H1 (cell line): ENCODE data around the gene DLEC1. TPM values are rescaled to one million over a fixed set of nuclear protein-coding genes. Genes with fewer than 3 reads are reported as not detected.

Experiments
- CTCF ChIA-PET: fragments of 300-600 bp; sonication (Branson Sonifier 250); formaldehyde crosslinking; loops from one replicate; lab custom pipeline; 2021; ENCODE audit not compliant: partially characterized antibody; lab: Charles Lee
- POLR2A ChIA-PET: fragments of 300-600 bp; sonication (Branson Sonifier 250); formaldehyde crosslinking; loops from one replicate; lab custom pipeline; 2021; ENCODE audit warnings: inconsistent platforms; ENCODE audit not compliant: partially characterized antibody; lab: Charles Lee
- DNase-seq, 2 experiments: peaks; one replicate each; pipeline versions ENCODE4 v3.0.0 to v3.0.0-alpha.2; 2010 to 2022; ENCODE audit warnings: low spot score in 2 of 2, low read depth in 1 of 2, mixed read lengths in 1 of 2
- FAIRE-seq: peaks from 2 replicates; lab custom pipeline; 2011; peaks lifted over from hg19 to GRCh38; lab: Jason Lieb, UNC
- H2AFZ ChIP-seq: 2 replicates; pipeline ENCODE4 v1.8.1; 2012; ENCODE audit warnings: low read length, inconsistent platforms
- H2AK5ac ChIP-seq: 2 replicates; pipeline ENCODE4 v1.6.1; 2013; ENCODE audit warnings: low read depth, low read length
- H2BK120ac ChIP-seq: replicated peaks from 2 replicates; pipeline ENCODE3; 2013; ENCODE audit warnings: low read depth, low read length, inconsistent platforms
- H2BK12ac ChIP-seq: 2 replicates; pipeline ENCODE4 v1.6.1; 2013; ENCODE audit warnings: low read depth, low read length
- H2BK15ac ChIP-seq: 2 replicates; pipeline ENCODE4 v1.6.1; 2013; ENCODE audit warnings: low read length
- H2BK20ac ChIP-seq: 2 replicates; pipeline ENCODE4 v1.6.1; 2013; ENCODE audit warnings: low read length
- H2BK5ac ChIP-seq: 2 replicates; pipeline ENCODE4 v1.6.1; 2013; ENCODE audit warnings: low read depth, low read length
- H3K14ac ChIP-seq: 2 replicates; pipeline ENCODE4 v1.6.1; 2013; ENCODE audit warnings: inconsistent platforms; ENCODE audit not compliant: insufficient read length
- H3K18ac ChIP-seq: 2 replicates; pipeline ENCODE4 v1.6.1; 2013; ENCODE audit warnings: low read length; ENCODE audit errors: extremely low read depth
- H3K23ac ChIP-seq: 2 replicates; pipeline ENCODE4 v1.6.1; 2013; ENCODE audit warnings: inconsistent platforms; ENCODE audit not compliant: insufficient read length
- H3K23me2 ChIP-seq: 2 replicates; pipeline ENCODE4 v1.6.1; 2013; ENCODE audit warnings: low read depth, low read length
- H3K27ac ChIP-seq: 2 replicates; pipeline ENCODE4 v1.6.1; 2011; ENCODE audit warnings: low read depth, low read length, inconsistent platforms
- H3K27me3 ChIP-seq, 4 experiments: replicated peaks in 1 of 4; 1 replicate in 1 of 4; 2 replicates in 3 of 4; pipeline versions ENCODE4 v1.6.1 to v1.8.1; 2011 to 2013; ENCODE audit warnings: low read length in 3 of 4, mild to moderate bottlenecking in 3 of 4, inconsistent platforms in 2 of 4, mixed read lengths in 2 of 4, moderate library complexity in 1 of 4; ENCODE audit not compliant: control insufficient read depth in 3 of 4, insufficient read depth in 3 of 4; ENCODE audit errors: extremely low read depth in 1 of 4
- H3K36me3 ChIP-seq, 4 experiments: 2 replicates each; pipeline versions ENCODE4 v1.6.1 to v1.8.1; 2011 to 2013; ENCODE audit warnings: mild to moderate bottlenecking in 4 of 4, low read length in 3 of 4, moderate library complexity in 2 of 4, control low read depth in 1 of 4, inconsistent platforms in 1 of 4; ENCODE audit not compliant: insufficient read depth in 4 of 4, control insufficient read depth in 2 of 4
- H3K4ac ChIP-seq: replicated peaks from 2 replicates; pipeline ENCODE3; 2013; ENCODE audit warnings: low read length, low read depth, mixed read lengths, inconsistent platforms; ENCODE audit not compliant: insufficient read length
- H3K4me1 ChIP-seq, 4 experiments: replicated peaks in 1 of 4; 1 replicate in 1 of 4; 2 replicates in 3 of 4; pipeline versions ENCODE4 v1.6.1 to v1.8.1; 2011 to 2013; ENCODE audit warnings: low read length in 3 of 4, inconsistent platforms in 2 of 4, mixed read lengths in 1 of 4; ENCODE audit not compliant: insufficient read depth in 4 of 4, control insufficient read depth in 3 of 4
- H3K4me2 ChIP-seq, 2 experiments: 2 replicates each; pipeline versions ENCODE4 v1.6.1 to v1.8.1; 2011 to 2013; ENCODE audit warnings: low read depth in 2 of 2, low read length in 2 of 2, control low read depth in 1 of 2, inconsistent platforms in 1 of 2, mild to moderate bottlenecking in 1 of 2; ENCODE audit not compliant: insufficient read depth in 1 of 2
- H3K4me3 ChIP-seq, 4 experiments: fragments of 200-600, 300-600 bp in 1 of 4; sonication (generic), shearing (Covaris generic), sonication (Bioruptor Twin) in 1 of 4; 2 replicates each; pipeline versions ENCODE4 v1.5.1 to v1.8.1; 2011 to 2016; ENCODE audit warnings: low read length in 4 of 4, low read depth in 3 of 4, control low read depth in 2 of 4, inconsistent platforms in 2 of 4, mild to moderate bottlenecking in 2 of 4, mixed read lengths in 1 of 4, moderate library complexity in 1 of 4; ENCODE audit not compliant: insufficient read depth in 2 of 4; ENCODE audit errors: extremely low read depth in 1 of 4
- H3K56ac ChIP-seq: replicated peaks from 2 replicates; pipeline ENCODE3; 2013; ENCODE audit warnings: low read depth, mild to moderate bottlenecking, mixed read lengths, low read length, inconsistent platforms; ENCODE audit not compliant: insufficient read length
- H3K79me1 ChIP-seq: 2 replicates; pipeline ENCODE4 v1.6.1; 2013; ENCODE audit warnings: low read depth, low read length, control low read depth
- H3K79me2 ChIP-seq, 2 experiments: 2 replicates each; pipeline versions ENCODE4 v1.6.1 to v1.8.1; 2012 to 2013; ENCODE audit warnings: low read length in 2 of 2, mild to moderate bottlenecking in 2 of 2, inconsistent platforms in 1 of 2; ENCODE audit not compliant: insufficient read depth in 2 of 2, control insufficient read depth in 1 of 2
- H3K9ac ChIP-seq, 4 experiments: replicated peaks in 1 of 4; 1 replicate in 1 of 4; 2 replicates in 3 of 4; pipeline versions ENCODE4 v1.6.1 to v1.8.1; 2011 to 2013; ENCODE audit warnings: low read depth in 3 of 4, low read length in 3 of 4, control low read depth in 2 of 4, mild to moderate bottlenecking in 2 of 4, moderate library complexity in 2 of 4, inconsistent platforms in 1 of 4; ENCODE audit errors: extremely low read depth in 1 of 4
- H3K9me3 ChIP-seq, 2 experiments: 2 replicates each; pipeline versions ENCODE4 v1.6.1 to v1.8.1; 2012 to 2013; ENCODE audit warnings: mild to moderate bottlenecking in 2 of 2, moderate library complexity in 2 of 2, control low read depth in 1 of 2, inconsistent platforms in 1 of 2, low read depth in 1 of 2, low read length in 1 of 2, mixed read lengths in 1 of 2; ENCODE audit not compliant: insufficient read depth in 2 of 2
- H4K20me1 ChIP-seq, 2 experiments: replicated peaks in 1 of 2; 2 replicates each; pipeline versions ENCODE3 to v1.8.1; 2011 to 2013; ENCODE audit warnings: inconsistent platforms in 2 of 2, low read length in 2 of 2, mild to moderate bottlenecking in 1 of 2; ENCODE audit not compliant: insufficient read depth in 2 of 2, control insufficient read depth in 1 of 2
- H4K5ac ChIP-seq: 2 replicates; pipeline ENCODE4 v1.6.1; 2013; ENCODE audit warnings: low read length, low read depth, mixed read lengths, inconsistent platforms; ENCODE audit not compliant: insufficient read length
- H4K8ac ChIP-seq: 2 replicates; pipeline ENCODE4 v1.8.0; 2013; ENCODE audit warnings: mild to moderate bottlenecking, moderate library complexity, low read length, inconsistent platforms; ENCODE audit not compliant: insufficient read depth; ENCODE audit errors: extremely low read depth
- H4K91ac ChIP-seq: replicated peaks from 2 replicates; pipeline ENCODE3; 2013; ENCODE audit warnings: low read length, mixed read lengths, inconsistent platforms; ENCODE audit not compliant: insufficient read length
- BACH1 ChIP-seq: IDR thresholded peaks from 2 replicates; pipeline ENCODE4 v1.6.1; 2012; ENCODE audit warnings: low read length, improper control_type of control experiment
- BCL11A ChIP-seq, 2 experiments: IDR thresholded peaks; one replicate each; pipeline ENCODE4 v1.6.1; 2011; ENCODE audit warnings: low read depth in 2 of 2, low read length in 2 of 2, mild to moderate bottlenecking in 2 of 2
- FOSL1 ChIP-seq: IDR thresholded peaks from 2 replicates; pipeline ENCODE4 v1.6.1; 2011; ENCODE audit warnings: mild to moderate bottlenecking, low read depth, low read length, moderate library complexity; ENCODE audit not compliant: insufficient read depth
- JUND ChIP-seq: IDR thresholded peaks from 2 replicates; pipeline ENCODE4 v1.6.1; 2011; ENCODE audit warnings: mild to moderate bottlenecking, improper control_type of control experiment, low read length
- KDM1A ChIP-seq: fragments of 200-600, 300-600 bp; sonication (generic); IDR thresholded peaks from 2 replicates; pipeline ENCODE4 v1.7.1; 2016; ENCODE audit warnings: mild to moderate bottlenecking, low read length, borderline replicate concordance
- RAD21 ChIP-seq, 2 experiments: IDR thresholded peaks in 1 of 2; conservative IDR thresholded peaks in 1 of 2; 2 replicates each; pipeline ENCODE4 v1.6.1; 2011; ENCODE audit warnings: low read depth in 2 of 2, low read length in 2 of 2, improper control_type of control experiment in 1 of 2, inconsistent platforms in 1 of 2, mild to moderate bottlenecking in 1 of 2, moderate library complexity in 1 of 2
- RXRA ChIP-seq: IDR thresholded peaks from 2 replicates; pipeline ENCODE4 v1.6.1; 2011; ENCODE audit warnings: low read depth, mild to moderate bottlenecking, low read length, moderate library complexity; ENCODE audit not compliant: insufficient read depth
- SIN3A ChIP-seq, 2 experiments: IDR thresholded peaks in 1 of 2; conservative IDR thresholded peaks in 1 of 2; 2 replicates each; pipeline ENCODE4 v1.6.1; 2011 to 2012; ENCODE audit warnings: low read length in 2 of 2, improper control_type of control experiment in 1 of 2, low read depth in 1 of 2, mild to moderate bottlenecking in 1 of 2
- SP1 ChIP-seq: IDR thresholded peaks from 2 replicates; pipeline ENCODE4 v1.6.1; 2011; ENCODE audit warnings: low read depth, low read length
- TBP ChIP-seq: IDR thresholded peaks from 2 replicates; pipeline ENCODE4 v1.6.1; 2011; ENCODE audit warnings: low read depth, low read length, improper control_type of control experiment
- TEAD4 ChIP-seq: IDR thresholded peaks from 2 replicates; pipeline ENCODE4 v1.6.1; 2012; ENCODE audit warnings: low read depth, low read length, inconsistent platforms, mixed read lengths
- WGBS, 2 experiments: shearing (Covaris generic) in 1 of 2; methylation state at CpG; one replicate each; pipeline versions ENCODE4 v1.1.6 to v1.1.7; 2013 to 2015; ENCODE audit warnings: low lambda C conversion rate in 2 of 2, mixed read lengths in 2 of 2, inconsistent platforms in 1 of 2, low coverage in 1 of 2, missing lambda C conversion rate in 1 of 2; ENCODE audit not compliant: insufficient replicate concordance in 2 of 2, insufficient coverage in 1 of 2, insufficient read length in 1 of 2; ENCODE audit errors: extremely low coverage in 1 of 2, missing lambda C conversion rate in 1 of 2; 5-methylcytosine and 5-hydroxymethylcytosine counted together
- polyA plus RNA-seq, 7 experiments: library from polyadenylated mRNA; depleted of rRNA in 3 of 7; stranded (reverse) in 5 of 7; unstranded in 2 of 7; fragments of >200 nt in 5 of 7; fragments of 200-250 nt in 2 of 7; gene quantifications; 1 replicate in 5 of 7; 2 replicates in 1 of 7; 4 replicates in 1 of 7; pipeline versions ENCODE4 v1.2.1 to v1.2.3, GENCODE V29; 2011 to 2013; ENCODE audit warnings: missing spikeins in 2 of 7, mixed read lengths in 2 of 7
- total RNA-seq: library from RNA; stranded (reverse); fragmentation: NEBNext Ultra II Directional; extraction: Animal tissue kit (Norgen Biotek cat#: 25700); gene quantifications from 2 replicates; pipeline ENCODE4 v1.2.1, GENCODE V29; 2021

DLEC1 gene
- total and polyA plus RNA-seq, 2 of the 8 experiments (the other 6 are each of a cell fraction or from before 2014, with no cell fraction given), result 0.26 to 0.76 TPM

GRCh38 chr3:38001456-38002081, 37.4 kb upstream of the DLEC1 start:
- no peak overlapping the region for H2BK12ac ChIP-seq
- H3K27me3 ChIP-seq, result peaks cover 0 to 13% (median 5%) of the 10 kb centered on the region in 4 experiments; a peak in 2 of 7 replicates
- peaks cover 0 to 6% of the 10 kb centered on the region in 2 experiments for H4K20me1 ChIP-seq
- H3K56ac ChIP-seq, result no peak overlapping the region
- H3K4me2 ChIP-seq, result no peak overlapping the region
- H3K27ac ChIP-seq, result no peak overlapping the region
- no peak overlapping the region for H2AFZ ChIP-seq
- H2BK15ac ChIP-seq, result peak overlapping the region; percentile 37; the same call in 1 of the 2 replicates
- H3K14ac ChIP-seq, result no peak overlapping the region
- no peak overlapping the region for H2BK120ac ChIP-seq
- H3K4me1 ChIP-seq, result peaks cover 0 to 10% (median 7%) of the 10 kb centered on the region in 4 experiments; a peak in 6 of 7 replicates
- WGBS, 2 experiments, result 85% methylated on average over 9 of the region's 9 CpGs; no CpG with 5 or more reads in 1 of the 2 experiments
- H3K79me1 ChIP-seq, result no peaks in the 10 kb centered on the region; the same call in 1 of the 2 replicates
- no peak overlapping the region for H4K8ac ChIP-seq
- FAIRE-seq, result no peak
- no peak overlapping the region for H3K9ac ChIP-seq
- CTCF ChIA-PET, result interaction anchor here (0.6 to 5.3 kb wide), 25 partner anchors 11 to 654 kb away, joined by 3 to 75 read pairs (median 4); partner anchors contain the start of genes PLCD1 and VILL
- no peak overlapping the region for H3K18ac ChIP-seq
- H4K5ac ChIP-seq, result no peak overlapping the region
- H3K79me2 ChIP-seq, result no peaks in the 10 kb centered on the region
- DNase-seq, result peak in 1 of 2 experiments; percentile 69
- peaks cover 5% of the 10 kb centered on the region; the same call in 1 of the 2 replicates for H3K23me2 ChIP-seq
- H2AK5ac ChIP-seq, result no peak overlapping the region
- POLR2A ChIA-PET, result no interaction called here
- no peak overlapping the region for H3K4ac ChIP-seq
- no peak overlapping the region; the same call in 1 of the 2 replicates for H2BK5ac ChIP-seq
- no peaks in the 10 kb centered on the region for H3K9me3 ChIP-seq
- H3K36me3 ChIP-seq, result peaks cover 0 to 2% (median under 1%) of the 10 kb centered on the region in 4 experiments; a peak in 1 of 8 replicates
- no peak overlapping the region for H3K23ac ChIP-seq
- no peak overlapping the region for H2BK20ac ChIP-seq
- H4K91ac ChIP-seq, result no peak overlapping the region
- H3K4me3 ChIP-seq, result no peak overlapping the region
- TF ChIP-seq TEAD4 (no peak), BACH1 (no peak), JUND (no peak), SP1 (no peak), RAD21 (IDR thresholded peaks at IDR 0.05 in 1 of 2, conservative IDR thresholded peaks at IDR 0.05 in 1 of 2; ENCODE audit: low read depth in 2 of 2, low read length in 2 of 2) (peak; percentile 25 to 36; a peak in 2 of 4 replicates), KDM1A (no peak), TBP (no peak), RXRA (no peak), BCL11A (IDR thresholded peaks at IDR 0.05; ENCODE audit: low read depth in 2 of 2, low read length in 2 of 2) (no peak), SIN3A (conservative IDR thresholded peaks at IDR 0.05 in 1 of 2, IDR thresholded peaks at IDR 0.05 in 1 of 2; ENCODE audit: low read depth in 1 of 2, low read length in 2 of 2) (no peak), FOSL1 (no peak)
